Epithelial cell of proximal tubule (primary cell): Measurements from ENCODE around the gene TEFM. TPM values are rescaled to one million over a fixed set of nuclear protein-coding genes. Genes with fewer than 3 reads are reported as not detected.

Experiments used
- DNase-seq: peaks from one replicate; pipeline ENCODE4 v3.0.0-alpha.2; 2011; ENCODE audit warnings: low read depth
- H3K4me3 ChIP-seq: 2 replicates; pipeline ENCODE4 v1.5.1; 2011; ENCODE audit warnings: low read depth, mild to moderate bottlenecking, low read length
- total RNA-seq: library from RNA; depleted of rRNA; stranded (reverse); fragments of >200 nt; gene quantifications from 2 replicates; pipeline ENCODE4 v1.2.3, GENCODE V29; 2015
- TF ChIP-seq, protein P1 (sequence below): conservative IDR thresholded peaks from 2 replicates; pipeline ENCODE4 v1.5.1; 2012; ENCODE audit warnings: low read depth, mild to moderate bottlenecking, low read length

The TEFM gene
- total RNA-seq, 1 donor from 2014 or later = 7.8 TPM

DNA sequence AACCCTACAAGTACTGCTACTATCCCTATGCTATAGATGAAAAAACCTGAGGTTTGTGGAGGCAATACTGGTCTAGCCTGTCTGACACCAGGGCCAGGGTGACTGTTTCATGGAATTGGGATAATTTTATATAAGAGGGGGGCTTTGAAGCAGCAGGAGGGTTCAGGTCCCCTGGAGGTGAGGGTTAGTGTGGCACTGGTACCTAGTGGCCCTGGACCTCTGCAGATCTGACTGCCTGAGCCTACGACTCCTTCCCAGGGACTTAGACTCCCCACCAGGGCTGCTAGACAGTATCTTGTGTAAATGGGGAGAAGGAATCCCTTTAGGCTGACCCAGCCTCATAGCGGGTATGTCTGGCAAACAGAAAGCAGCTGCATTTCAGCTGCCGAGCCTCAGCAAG lies 22.5 kb upstream of the TEFM start:
- TF ChIP-seq, protein P1, sequence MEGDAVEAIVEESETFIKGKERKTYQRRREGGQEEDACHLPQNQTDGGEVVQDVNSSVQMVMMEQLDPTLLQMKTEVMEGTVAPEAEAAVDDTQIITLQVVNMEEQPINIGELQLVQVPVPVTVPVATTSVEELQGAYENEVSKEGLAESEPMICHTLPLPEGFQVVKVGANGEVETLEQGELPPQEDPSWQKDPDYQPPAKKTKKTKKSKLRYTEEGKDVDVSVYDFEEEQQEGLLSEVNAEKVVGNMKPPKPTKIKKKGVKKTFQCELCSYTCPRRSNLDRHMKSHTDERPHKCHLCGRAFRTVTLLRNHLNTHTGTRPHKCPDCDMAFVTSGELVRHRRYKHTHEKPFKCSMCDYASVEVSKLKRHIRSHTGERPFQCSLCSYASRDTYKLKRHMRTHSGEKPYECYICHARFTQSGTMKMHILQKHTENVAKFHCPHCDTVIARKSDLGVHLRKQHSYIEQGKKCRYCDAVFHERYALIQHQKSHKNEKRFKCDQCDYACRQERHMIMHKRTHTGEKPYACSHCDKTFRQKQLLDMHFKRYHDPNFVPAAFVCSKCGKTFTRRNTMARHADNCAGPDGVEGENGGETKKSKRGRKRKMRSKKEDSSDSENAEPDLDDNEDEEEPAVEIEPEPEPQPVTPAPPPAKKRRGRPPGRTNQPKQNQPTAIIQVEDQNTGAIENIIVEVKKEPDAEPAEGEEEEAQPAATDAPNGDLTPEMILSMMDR = no peak
- no peak for DNase-seq
- H3K4me3 ChIP-seq = no peak overlapping the region

DNA sequence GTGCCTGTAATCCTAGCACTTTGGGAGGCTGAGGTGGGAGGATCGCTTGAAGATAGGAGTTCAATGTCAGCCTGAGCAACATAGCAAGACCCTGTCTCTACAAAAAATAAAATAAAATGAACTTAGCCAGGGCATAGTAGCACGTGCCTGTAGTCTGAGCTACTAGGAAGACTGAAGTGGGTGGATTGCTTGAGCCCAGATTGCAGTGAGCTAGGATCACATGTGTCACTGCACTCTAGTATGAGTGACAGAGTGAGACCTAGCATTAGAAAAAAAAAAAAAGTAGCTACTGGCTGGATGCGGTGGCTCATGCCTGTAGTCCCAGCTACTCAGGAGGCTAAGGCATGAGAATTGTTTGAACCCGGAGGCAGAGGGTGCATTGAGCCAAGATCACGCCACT lies 21.7 kb upstream of the TEFM start:
- TF ChIP-seq, protein P1 = no peak
- DNase-seq = no peak
- no peak overlapping the region for H3K4me3 ChIP-seq

DNA sequence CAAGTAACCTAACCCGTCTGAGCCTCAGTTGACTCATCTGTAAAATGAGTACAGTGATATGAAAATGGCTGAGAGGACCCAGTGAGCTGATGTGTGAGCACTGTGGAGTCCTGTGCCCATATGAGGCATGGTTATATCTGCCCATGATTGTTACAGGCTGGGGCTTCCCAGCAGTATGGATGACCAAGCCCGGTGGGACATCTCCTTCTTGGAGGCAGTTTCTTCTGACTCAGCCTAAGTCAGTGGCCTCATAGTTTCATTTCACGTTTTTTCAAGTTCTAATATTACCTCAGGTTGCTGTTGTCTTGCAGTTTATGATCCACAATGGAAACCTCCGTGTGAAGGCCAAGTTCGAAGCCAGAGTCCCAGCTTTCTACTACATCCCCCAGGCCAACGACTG lies 20.5 kb upstream of the TEFM start:
- no peak for DNase-seq
- TF ChIP-seq, protein P1 = no peak
- H3K4me3 ChIP-seq = no peak overlapping the region

DNA sequence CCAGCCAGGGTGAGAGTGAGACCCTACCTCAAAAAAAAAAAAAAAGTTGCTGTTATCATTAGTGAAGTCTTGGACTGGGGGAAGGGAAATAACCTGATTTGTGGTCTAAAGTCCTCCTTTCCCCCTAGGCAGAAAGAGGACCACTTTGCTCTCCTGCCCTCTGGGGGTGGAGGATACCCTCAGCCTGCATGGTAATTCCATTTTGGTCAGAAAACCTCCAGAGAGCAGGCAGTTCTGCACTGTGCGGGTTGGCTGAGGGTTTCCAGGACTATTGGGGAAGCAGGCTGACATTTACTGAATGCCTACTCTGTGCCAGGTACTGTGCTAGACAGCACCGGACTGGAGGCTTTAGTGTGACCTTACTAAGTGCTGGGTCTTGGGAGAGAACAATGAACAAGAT lies 18.3 kb upstream of the TEFM start:
- DNase-seq = no peak
- TF ChIP-seq, protein P1 = no peak
- H3K4me3 ChIP-seq = no peak overlapping the region

DNA sequence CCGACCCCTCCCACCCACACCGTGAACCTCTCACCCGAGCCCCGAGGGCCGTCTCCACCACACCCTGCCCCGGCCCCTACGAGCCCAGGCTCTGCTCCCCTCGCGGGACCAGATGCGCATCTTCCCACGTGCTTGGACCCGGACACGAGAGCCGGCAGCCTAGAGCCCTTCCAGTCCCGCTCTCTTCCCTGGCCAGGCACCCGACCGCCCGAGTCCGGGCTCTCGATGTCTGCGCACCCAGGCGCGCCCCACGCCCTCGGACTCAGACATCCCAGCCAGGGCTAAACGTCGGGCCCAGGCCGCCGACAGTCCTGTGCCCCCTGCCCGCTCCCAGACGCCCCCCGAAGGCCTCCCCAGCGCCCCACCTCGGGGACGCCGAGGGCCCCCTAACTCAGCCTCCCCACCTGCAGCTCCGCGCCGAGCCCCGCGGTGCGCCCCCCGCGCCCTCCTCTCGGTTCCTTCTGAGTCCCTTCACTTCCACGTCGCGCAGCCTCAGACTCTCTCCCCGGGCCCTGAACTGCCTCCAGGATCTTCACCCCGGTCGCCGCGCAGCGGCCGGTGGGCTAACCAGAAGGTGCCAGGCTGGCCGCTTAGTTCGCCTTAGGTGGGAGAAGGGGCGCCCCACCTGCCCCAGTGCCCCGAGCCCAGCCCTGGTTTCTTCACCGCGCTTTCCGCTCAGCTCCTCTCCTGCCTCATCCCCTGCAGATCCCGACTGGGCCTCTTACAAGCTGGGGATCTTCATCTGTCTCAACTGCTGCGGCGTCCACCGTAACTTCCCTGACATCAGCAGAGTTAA lies 16.4 kb upstream of the TEFM start:
- no peak for DNase-seq
- TF ChIP-seq, protein P1 = no peak
- H3K4me3 ChIP-seq = peak overlapping the region; percentile 59

DNA sequence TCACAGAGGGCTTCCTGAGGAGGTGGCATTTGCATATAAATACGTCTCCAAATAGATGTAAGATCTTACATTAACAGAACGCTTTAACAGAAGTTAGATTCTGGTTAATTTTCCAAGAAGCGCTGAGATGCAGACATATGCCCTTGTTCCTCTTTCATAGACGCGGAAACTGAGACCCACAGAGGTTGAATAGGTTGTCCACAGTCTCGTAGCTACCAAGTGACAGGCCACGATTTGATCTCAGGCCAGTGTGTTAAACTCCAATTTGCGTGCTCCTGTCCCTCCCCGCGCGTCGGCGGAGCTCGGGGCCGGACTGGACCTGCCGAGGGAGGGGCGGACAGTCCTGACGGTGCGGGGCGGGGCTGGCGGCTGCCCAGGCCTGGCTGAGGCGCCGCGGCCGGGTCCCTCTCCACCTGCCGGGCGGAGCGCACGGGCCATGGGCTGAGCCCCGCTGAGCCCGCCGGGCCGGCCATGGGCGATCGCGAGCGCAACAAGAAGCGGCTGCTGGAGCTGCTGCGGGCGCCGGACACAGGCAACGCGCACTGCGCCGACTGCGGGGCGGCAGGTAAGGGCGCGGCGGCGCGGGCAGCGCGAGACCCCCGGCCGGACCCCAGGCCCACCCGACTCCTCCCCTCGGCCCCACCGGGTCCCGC lies 15.6 kb upstream of the TEFM start, which contains the start of gene ADAP2:
TSS of gene ADAP2 (plus strand) at position 402 of the 653 bp plus-strand sequence. CDS start at position 472, 70 bp downstream.
- TF ChIP-seq, protein P1 = no peak
- peak within 1 kb of the TSS; percentile 59 for H3K4me3 ChIP-seq
- DNase-seq = no peak
